Caco-2 (cell line): Measurements from ENCODE around the gene ADORA1. TPM values are rescaled to one million over a fixed set of nuclear protein-coding genes. Genes with fewer than 3 reads are reported as not detected.

Source experiments
- BruUV-seq: library from RNA; stranded (reverse); fragments of 400-500 nt; replicated peaks from 2 replicates; lab custom pipeline; 2021; lab: Mats Ljungman, UMichigan
- CTCF ChIA-PET: fragments of 300-600 bp; sonication (Branson Sonifier 250); formaldehyde crosslinking; loops from one replicate; lab custom pipeline; 2022; ENCODE audit warnings: antibody characterized with exemption; lab: Charles Lee
- POLR2A ChIA-PET: fragments of 300-600 bp; sonication (Branson Sonifier 250); formaldehyde crosslinking; loops from one replicate; lab custom pipeline; 2022; ENCODE audit warnings: antibody characterized with exemption; lab: Charles Lee
- DNase-seq, 2 experiments: peaks; one replicate each; pipeline versions ENCODE4 v3.0.0 to v3.0.0-alpha.2; 2020 to 2022
- H3K27me3 ChIP-seq: replicated peaks from 2 replicates; pipeline ENCODE4 v1.6.0; 2011; ENCODE audit warnings: low read length; ENCODE audit not compliant: control insufficient read depth, insufficient read depth
- H3K36me3 ChIP-seq: 2 replicates; pipeline ENCODE4 v1.5.1; 2011; ENCODE audit warnings: low read length; ENCODE audit not compliant: control insufficient read depth, insufficient read depth
- H3K4me1 ChIP-seq: fragments of 250-450 bp; sonication (Bioruptor Pico); 2 replicates; pipeline ENCODE4 v1.5.1; 2020; ENCODE audit warnings: mild to moderate bottlenecking
- H3K4me3 ChIP-seq: 2 replicates; pipeline ENCODE4 v1.5.1; 2011; ENCODE audit warnings: low read depth, mild to moderate bottlenecking, control low read depth, low read length
- H3K9me3 ChIP-seq: fragments of 250-450 bp; sonication (Bioruptor Pico); 2 replicates; pipeline ENCODE4 v1.5.1; 2020; ENCODE audit warnings: mild to moderate bottlenecking, moderate library complexity
- H3K27ac Mint-ChIP-seq: one replicate; pipeline ENCODE4 v1.8.0; 2022; ENCODE audit warnings: mixed read lengths; ENCODE audit not compliant: unreplicated experiment
- H3K27me3 Mint-ChIP-seq: one replicate; pipeline ENCODE4 v1.8.0; 2022; ENCODE audit warnings: mixed read lengths; ENCODE audit not compliant: insufficient read depth, unreplicated experiment
- H3K36me3 Mint-ChIP-seq: one replicate; pipeline ENCODE4 v1.8.0; 2022; ENCODE audit warnings: mild to moderate bottlenecking, mixed read lengths; ENCODE audit not compliant: insufficient read depth, unreplicated experiment
- H3K4me1 Mint-ChIP-seq: one replicate; pipeline ENCODE4 v1.8.0; 2022; ENCODE audit warnings: low read depth, mixed read lengths; ENCODE audit not compliant: unreplicated experiment
- H3K4me3 Mint-ChIP-seq: one replicate; pipeline ENCODE4 v1.8.0; 2022; ENCODE audit warnings: mild to moderate bottlenecking, moderate library complexity, mixed read lengths; ENCODE audit not compliant: unreplicated experiment
- H3K9me3 Mint-ChIP-seq: one replicate; pipeline ENCODE4 v1.8.0; 2022; ENCODE audit warnings: mixed read lengths; ENCODE audit not compliant: unreplicated experiment
- intact Hi-C: fragments of 100-400 bp; cut with micrococcal nuclease; formaldehyde crosslinking; loops from one replicate; pipeline ENCODE4 v1.10.0; 2022; ENCODE audit not compliant: unreplicated experiment
- total RNA-seq: library from RNA; stranded (reverse); gene quantifications from 2 replicates; pipeline ENCODE4 v1.2.3, GENCODE V29; 2022
- TF ChIP-seq, protein P1 (sequence below), 2 experiments: fragments of 200-600 bp in 1 of 2; IDR thresholded peaks; 1 replicate in 1 of 2; 2 replicates in 1 of 2; pipeline versions ENCODE4 v1.5.1 to v1.8.0; 2011 to 2022; ENCODE audit warnings: antibody characterized with exemption in 1 of 2, control low read depth in 1 of 2, inconsistent platforms in 1 of 2, low read depth in 1 of 2, low read length in 1 of 2, mild to moderate bottlenecking in 1 of 2, moderate library complexity in 1 of 2; ENCODE audit not compliant: insufficient read depth in 1 of 2, severe bottlenecking in 1 of 2, unreplicated experiment in 1 of 2

ADORA1 gene
- total RNA-seq, 1 experiment from 2014 or later = 46.0 TPM

DNA sequence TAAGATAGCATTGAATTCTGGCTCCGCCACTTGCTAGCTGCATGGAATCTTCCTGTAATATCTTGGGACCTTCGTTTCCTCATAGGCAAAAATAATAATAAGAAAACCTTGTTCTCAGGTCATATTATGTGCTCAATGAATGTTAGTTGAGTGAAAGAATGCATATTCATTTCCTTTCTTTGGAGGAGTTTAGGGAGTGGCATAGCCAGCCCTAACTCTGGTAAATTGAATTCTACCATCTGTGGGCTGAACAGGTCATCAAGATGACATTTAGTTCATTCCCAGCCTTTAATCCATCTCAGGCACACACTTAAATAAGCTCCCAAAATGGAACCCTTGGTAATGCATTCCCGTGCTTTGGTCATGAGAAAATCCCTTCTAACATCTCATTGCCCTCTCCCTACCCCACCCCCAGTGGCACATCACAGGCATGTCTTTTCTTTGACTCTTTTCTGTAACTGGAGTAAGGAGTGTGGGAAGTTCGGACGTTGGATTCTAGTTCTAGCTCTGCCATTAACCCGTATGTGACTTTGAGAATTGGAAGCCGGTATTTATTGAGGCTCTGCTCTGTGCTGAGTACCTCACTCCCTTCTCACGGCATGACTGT lies 28.5 kb upstream of the ADORA1 start:
- POLR2A ChIA-PET = no interaction called here
- H3K9me3 Mint-ChIP-seq = peaks cover 29% of the 10 kb centered on the region
- no TSS peak for BruUV-seq
- H3K27me3 Mint-ChIP-seq = no peaks in the 10 kb centered on the region
- no peaks in the 10 kb centered on the region for H3K36me3 Mint-ChIP-seq
- Histone ChIP-seq H3K9me3 (peaks cover 9% of the 10 kb centered on the region), H3K27me3 (no peaks in the 10 kb centered on the region), H3K4me3 (no peak overlapping the region), H3K4me1 (no peaks in the 10 kb centered on the region), H3K36me3 (no peaks in the 10 kb centered on the region)
- TF ChIP-seq, protein P1, sequence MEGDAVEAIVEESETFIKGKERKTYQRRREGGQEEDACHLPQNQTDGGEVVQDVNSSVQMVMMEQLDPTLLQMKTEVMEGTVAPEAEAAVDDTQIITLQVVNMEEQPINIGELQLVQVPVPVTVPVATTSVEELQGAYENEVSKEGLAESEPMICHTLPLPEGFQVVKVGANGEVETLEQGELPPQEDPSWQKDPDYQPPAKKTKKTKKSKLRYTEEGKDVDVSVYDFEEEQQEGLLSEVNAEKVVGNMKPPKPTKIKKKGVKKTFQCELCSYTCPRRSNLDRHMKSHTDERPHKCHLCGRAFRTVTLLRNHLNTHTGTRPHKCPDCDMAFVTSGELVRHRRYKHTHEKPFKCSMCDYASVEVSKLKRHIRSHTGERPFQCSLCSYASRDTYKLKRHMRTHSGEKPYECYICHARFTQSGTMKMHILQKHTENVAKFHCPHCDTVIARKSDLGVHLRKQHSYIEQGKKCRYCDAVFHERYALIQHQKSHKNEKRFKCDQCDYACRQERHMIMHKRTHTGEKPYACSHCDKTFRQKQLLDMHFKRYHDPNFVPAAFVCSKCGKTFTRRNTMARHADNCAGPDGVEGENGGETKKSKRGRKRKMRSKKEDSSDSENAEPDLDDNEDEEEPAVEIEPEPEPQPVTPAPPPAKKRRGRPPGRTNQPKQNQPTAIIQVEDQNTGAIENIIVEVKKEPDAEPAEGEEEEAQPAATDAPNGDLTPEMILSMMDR (IDR thresholded peaks at IDR 0.05; ENCODE audit: insufficient read depth in 1 of 2, low read depth in 1 of 2, low read length in 1 of 2, severe bottlenecking in 1 of 2, unreplicated experiment in 1 of 2) = no peak
- no peak overlapping the region for H3K27ac Mint-ChIP-seq
- H3K4me3 Mint-ChIP-seq = no peak overlapping the region
- H3K4me1 Mint-ChIP-seq = no peaks in the 10 kb centered on the region
- CTCF ChIA-PET = no interaction called here
- DNase-seq = no peak
- intact Hi-C loops = no loop called here

DNA sequence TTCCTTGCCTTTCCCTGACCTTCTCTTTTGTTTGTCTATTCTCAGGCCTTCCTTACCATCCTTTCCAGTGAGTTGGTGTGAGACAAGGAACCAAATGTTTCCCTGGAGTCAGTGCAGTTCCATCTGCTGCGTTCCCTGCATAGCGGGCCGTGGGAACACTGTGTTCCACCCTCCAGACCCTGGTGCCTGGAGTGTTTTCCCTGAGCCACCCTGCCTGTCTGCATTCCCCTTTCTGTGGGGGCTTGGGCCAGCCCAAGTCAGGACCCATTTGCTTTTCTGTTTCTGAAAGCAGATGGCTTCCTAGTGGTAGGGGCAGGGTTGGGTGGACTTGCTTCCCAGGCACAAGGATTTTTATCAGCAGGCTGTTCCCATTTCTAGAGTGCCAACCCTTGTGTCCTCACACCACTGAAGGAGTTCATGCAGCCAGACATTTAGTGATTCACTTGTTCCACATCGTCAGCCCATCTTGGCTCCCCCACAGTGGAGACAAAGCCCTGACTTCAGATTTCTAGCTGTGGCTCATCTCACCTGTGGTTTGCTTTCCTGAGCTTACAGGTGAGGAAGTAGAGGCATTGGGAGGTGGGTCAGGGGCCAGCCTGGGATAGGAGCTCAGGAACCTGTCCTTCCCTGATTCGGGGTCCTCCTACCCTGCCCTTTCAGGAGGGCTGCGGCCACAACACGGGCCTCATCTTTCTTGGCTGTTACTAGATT lies 27.6 kb upstream of the ADORA1 start:
- Mint-ChIP-seq H3K27ac (no peak overlapping the region), H3K4me3 (no peak overlapping the region), H3K27me3 (no peaks in the 10 kb centered on the region), H3K36me3 (no peaks in the 10 kb centered on the region), H3K9me3 (peaks cover 23% of the 10 kb centered on the region), H3K4me1 (no peaks in the 10 kb centered on the region)
- Histone ChIP-seq H3K9me3 (peaks cover 9% of the 10 kb centered on the region), H3K4me3 (no peak overlapping the region), H3K27me3 (no peaks in the 10 kb centered on the region), H3K4me1 (no peaks in the 10 kb centered on the region), H3K36me3 (no peaks in the 10 kb centered on the region)
- no TSS peak for BruUV-seq
- POLR2A ChIA-PET = no interaction called here
- TF ChIP-seq, protein P1 (IDR thresholded peaks at IDR 0.05; ENCODE audit: insufficient read depth in 1 of 2, low read depth in 1 of 2, low read length in 1 of 2, severe bottlenecking in 1 of 2, unreplicated experiment in 1 of 2) = no peak
- intact Hi-C loops = no loop called here
- DNase-seq = no peak
- CTCF ChIA-PET = interaction anchor here (0.6 kb wide), 2 partner anchors 60 to 117 kb away, joined by 3 to 4 read pairs; no protein-coding TSS in a partner anchor

DNA sequence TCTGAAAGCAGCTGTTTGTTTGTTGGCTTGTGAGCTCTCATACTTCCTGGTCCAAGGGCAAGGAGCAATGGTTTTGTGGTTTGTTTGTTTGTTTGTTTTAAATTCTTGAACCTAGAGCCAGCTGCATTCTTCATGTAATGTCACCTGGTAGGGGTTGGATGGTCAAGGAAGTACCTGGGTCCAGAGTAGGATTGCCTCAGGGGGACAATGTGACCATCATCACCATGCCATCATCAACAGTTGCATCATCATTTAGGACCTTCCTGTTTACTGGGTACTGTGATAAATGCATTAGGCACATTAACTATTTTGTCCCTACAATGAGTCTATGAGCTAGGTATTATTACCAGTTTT lies 27.0 kb upstream of the ADORA1 start:
- BruUV-seq = no TSS peak
- DNase-seq = no peak
- POLR2A ChIA-PET = no interaction called here

More for the DNA sequence above, 27.0 kb upstream of the ADORA1 start:
- TF ChIP-seq, protein P1 (IDR thresholded peaks at IDR 0.05; ENCODE audit: insufficient read depth in 1 of 2, low read depth in 1 of 2, low read length in 1 of 2, severe bottlenecking in 1 of 2, unreplicated experiment in 1 of 2) = no peak
- H3K4me3 Mint-ChIP-seq = no peak overlapping the region
- CTCF ChIA-PET = interaction anchor here (0.6 kb wide), 2 partner anchors 60 to 116 kb away, joined by 3 to 4 read pairs; no protein-coding TSS in a partner anchor
- H3K27me3 Mint-ChIP-seq = no peaks in the 10 kb centered on the region
- no peaks in the 10 kb centered on the region for H3K4me1 Mint-ChIP-seq
- intact Hi-C loops = no loop called here
- Histone ChIP-seq H3K9me3 (peaks cover 6% of the 10 kb centered on the region), H3K27me3 (no peaks in the 10 kb centered on the region), H3K4me1 (no peaks in the 10 kb centered on the region), H3K4me3 (no peak overlapping the region), H3K36me3 (no peaks in the 10 kb centered on the region)
- peaks cover 23% of the 10 kb centered on the region for H3K9me3 Mint-ChIP-seq
- no peak overlapping the region for H3K27ac Mint-ChIP-seq
- no peaks in the 10 kb centered on the region for H3K36me3 Mint-ChIP-seq
